Skin of body (tissue), 2 donors: ENCODE measurements around the gene APOA4. TPM values are rescaled to one million over a fixed set of nuclear protein-coding genes. Genes with fewer than 3 reads are reported as not detected.

Experiments
- DNase-seq: peaks from one replicate; lab custom pipeline; 2025; lab: John Stamatoyannopoulos, UW
- total RNA-seq: library from RNA; depleted of rRNA; stranded (reverse); fragments of >200 nt; gene quantifications from one replicate; pipeline ENCODE4 v1.2.3, GENCODE V29; 2014

The APOA4 gene
- not detected for total RNA-seq

GRCh38 chr11:116823031-116823843, at the start of gene APOA4:
Gene APOA4, minus strand, starts transcription at chr11:116823304. Its CDS starts 113 bp downstream, at chr11:116823191.
- no peak for DNase-seq

- no peak for DNase-seq
Observed at GRCh38 chr11:116871248-116871647, 48.1 kb upstream of the APOA4 start.

DNA sequence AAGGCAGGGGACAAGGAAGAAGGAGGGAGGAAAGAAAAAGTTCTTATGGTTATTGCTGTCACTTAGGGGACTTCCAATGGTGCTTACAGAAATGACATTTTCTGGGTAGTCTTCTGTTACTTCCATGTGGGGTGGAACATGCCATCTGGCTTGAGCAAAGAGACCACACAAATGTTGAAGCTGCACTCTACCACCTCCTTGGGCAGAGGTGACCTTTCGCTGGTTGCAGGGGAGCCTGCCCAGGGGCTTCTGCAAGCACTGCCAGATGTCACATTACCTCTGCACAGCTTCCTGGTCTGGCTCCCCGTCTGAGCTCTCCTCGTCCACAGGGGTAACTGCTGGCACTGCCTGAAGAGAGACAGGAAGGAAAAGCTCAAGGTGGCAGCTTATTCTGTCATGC, 47.0 kb upstream of the APOA4 start:
- no peak for DNase-seq

DNA sequence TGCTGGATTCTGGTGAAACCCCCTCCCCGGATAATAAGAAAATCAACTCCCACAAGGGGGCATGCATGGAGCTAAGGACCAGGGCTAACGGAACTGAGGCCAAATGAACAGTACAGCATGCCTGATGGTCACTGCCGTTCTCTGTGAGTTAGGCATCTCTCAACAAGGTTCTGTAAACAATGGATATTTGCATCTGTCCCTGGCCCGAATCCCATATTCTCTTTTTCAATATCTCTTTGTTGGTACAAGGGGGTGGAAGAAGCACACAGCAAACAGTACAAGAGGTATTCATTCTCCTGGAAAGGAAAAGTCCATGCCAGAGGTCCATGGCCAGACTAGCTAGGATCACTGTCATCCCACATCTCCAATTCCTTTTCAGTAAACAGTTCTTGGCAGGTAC, 46.5 kb upstream of the APOA4 start:
- DNase-seq = no peak

- no peak for DNase-seq
Observed at GRCh38 chr11:116868066-116868465, 45.0 kb upstream of the APOA4 start.

- no peak for DNase-seq
Observed at GRCh38 chr11:116867619-116868018, 44.5 kb upstream of the APOA4 start.

DNA sequence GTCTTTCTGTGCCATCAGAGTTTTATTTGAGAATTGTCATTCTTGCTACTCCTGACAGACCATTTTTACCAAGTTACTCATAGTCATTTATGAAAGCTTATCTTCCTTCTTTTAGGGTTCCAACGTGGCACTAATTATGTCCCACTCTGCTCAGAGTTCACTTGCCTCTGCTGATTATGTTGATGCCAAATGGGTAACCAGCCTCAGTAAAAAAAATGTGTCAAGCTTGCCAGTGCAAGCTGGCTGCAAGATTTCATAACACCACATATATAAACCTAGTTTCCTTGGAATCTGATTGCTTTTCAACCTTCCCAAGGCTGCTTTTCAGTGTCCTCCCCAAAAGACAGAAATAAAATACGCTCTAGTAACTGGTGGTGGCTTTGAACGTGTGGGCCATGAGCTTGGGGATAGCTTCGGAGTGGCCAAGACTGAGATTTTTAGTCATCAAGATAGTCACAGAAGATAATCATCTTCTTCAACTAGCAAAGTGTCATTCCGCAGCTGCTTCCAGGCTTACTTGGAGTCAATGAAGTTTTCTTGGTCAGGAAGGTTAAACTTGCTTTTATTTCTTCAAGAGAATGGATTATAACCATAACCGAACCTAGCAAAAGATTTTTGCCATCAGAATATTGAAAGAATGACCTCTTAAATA, 43.8 kb upstream of the APOA4 start:
- DNase-seq = no peak

DNA sequence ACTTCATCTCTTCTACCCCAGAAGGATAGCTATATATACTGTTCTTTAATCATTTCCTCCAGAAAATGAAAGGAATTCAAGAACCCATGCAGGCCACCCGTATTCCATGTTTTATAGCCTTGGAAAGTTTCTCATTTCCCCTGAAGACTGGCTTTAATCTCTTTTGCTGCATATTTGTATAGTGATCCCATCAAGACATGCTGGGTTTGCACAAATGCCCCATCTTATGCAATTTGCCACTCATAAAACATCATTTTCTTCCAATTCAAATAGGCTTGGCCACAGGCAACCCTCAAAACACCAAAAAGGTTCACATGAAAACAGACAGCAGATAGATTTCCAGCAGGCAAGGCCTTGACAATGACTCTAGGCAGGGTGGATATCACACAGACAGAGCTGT, 42.6 kb upstream of the APOA4 start:
- DNase-seq = no peak

GRCh38 chr11:116864531-116864930, 41.4 kb upstream of the APOA4 start:
- DNase-seq = no peak

- no peak for DNase-seq
Observed at GRCh38 chr11:116862951-116863350, 39.8 kb upstream of the APOA4 start.

DNA sequence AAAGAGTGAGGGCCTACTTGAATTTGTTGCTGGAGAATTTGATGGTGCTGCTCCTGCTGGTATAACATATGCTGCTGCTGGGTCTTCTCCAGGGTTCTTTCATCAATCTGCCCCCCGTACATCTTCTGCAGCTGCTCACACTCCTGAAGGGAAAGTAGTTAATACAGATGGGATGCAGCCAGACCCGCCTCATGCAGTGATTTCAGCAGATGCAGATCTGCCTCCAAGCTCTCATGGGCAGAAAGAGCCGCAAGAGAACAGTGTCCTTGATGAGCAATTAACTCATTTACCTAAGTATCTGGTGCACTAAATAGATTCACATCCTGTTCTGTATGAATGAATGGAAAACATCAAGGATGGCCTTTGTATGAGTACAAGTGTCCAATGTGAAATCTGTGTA, 39.1 kb upstream of the APOA4 start:
- DNase-seq = no peak

- no peak for DNase-seq
Observed at GRCh38 chr11:116861539-116861938, 38.4 kb upstream of the APOA4 start.

- no peak for DNase-seq
Observed at GRCh38 chr11:116860303-116860702, 37.2 kb upstream of the APOA4 start.

- no peak for DNase-seq
Observed at GRCh38 chr11:116859175-116859574, 36.1 kb upstream of the APOA4 start.

DNA sequence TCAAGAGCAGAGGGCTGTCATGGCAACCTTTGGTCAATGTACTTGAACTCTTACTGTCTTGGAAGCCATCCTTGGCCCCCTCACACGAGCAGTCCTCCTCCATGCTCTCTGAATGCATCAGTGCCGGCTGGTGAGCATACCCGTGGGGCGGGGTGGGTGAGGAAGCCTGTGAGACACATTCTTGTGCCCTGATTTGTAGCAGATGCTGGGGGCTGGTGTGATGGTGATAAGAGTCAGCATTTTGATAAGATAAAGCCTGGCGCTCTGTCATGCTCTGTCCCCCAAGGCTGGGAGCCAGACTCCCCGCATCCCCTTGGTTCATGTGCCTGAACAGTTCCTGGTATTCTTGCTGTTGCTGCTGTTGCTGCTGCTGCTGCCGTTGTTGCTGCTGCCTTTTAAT, 34.8 kb upstream of the APOA4 start:
- DNase-seq = no peak

DNA sequence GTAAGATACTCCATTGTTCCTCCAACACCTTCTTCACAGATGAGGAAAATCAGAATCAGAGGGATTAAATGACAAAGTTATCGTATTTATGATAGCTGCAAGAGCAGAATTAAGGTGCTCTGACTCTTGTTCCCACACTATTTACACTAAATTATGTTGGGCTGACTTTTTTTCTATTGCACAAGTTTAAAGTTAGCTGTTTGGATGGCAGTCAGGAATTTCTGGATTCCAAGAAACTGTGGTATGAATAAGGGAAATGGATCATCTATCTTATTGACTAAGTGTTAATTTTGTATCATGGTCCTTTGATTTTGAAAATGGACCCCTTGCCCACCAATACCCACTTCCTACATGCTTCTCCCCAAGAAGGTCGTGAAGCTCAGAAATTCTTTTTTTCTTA, 34.2 kb upstream of the APOA4 start:
- DNase-seq = no peak

DNA sequence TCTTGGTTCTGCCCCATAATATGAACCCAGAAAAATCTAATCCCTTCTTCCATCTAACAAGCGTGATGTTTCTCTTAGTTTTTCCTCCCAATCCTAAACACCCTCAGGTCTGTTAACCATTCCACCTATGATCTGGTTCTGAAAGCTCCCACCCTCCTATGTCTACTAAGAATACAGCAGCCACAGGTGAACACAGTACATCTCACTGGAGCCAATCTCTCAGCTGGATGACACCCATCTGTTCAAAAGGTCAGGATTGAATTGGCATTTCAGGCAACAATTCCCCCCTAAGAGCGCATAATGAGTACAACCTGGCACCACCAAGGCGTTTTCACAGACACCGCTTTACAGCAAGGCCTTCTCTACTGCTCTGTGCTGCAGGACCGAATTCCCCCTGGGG, 33.3 kb upstream of the APOA4 start:
- no peak for DNase-seq

DNA sequence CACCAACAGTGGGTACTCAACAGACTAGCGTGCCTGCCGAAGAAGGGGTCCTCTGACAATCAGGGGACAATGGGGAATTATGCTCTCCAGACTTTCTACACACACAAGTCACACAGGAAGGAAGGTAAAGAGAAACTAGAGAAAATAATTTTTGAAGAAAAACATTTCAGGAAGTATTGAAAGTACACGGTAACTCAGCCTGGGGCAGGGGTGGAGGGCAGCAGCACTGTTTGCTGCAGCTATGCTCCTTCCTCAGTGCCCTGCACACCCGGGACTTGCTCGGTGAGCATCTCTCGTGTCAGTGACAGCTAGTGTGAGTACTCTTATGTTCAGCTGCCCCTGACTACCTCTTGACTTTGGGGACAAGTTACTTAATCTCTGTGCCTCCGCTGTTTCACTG, 32.3 kb upstream of the APOA4 start:
- DNase-seq = no peak

- no peak for DNase-seq
Observed at GRCh38 chr11:116853461-116854073, 30.5 kb upstream of the APOA4 start.

GRCh38 chr11:116852261-116853031, 29.3 kb upstream of the APOA4 start:
- DNase-seq = no peak

- DNase-seq = no peak
Observed at GRCh38 chr11:116851626-116852025, 28.5 kb upstream of the APOA4 start.

DNA sequence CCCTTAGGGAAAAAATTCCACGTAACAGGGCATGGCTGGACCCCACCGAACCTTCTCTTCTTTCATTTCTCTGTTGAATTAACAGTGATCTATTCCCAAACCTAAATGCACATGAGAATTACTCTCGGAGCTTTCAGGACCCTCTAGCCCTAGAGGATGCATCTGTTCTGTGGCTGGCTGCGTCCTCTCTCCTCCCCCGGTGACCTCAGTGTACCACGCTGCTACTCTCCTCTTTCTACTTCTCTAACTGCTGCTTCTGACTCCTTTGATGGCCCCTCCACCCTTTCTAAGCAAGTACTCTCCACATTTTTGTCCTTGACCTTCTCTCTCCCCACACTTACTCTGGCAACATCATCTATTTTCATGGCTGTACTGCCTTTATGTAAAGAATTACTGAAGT, 26.4 kb upstream of the APOA4 start:
- DNase-seq = no peak
